Liver (tissue), 9 donors: Measurements from ENCODE around the gene KHDC3L. TPM values are rescaled to one million over a fixed set of nuclear protein-coding genes. Genes with fewer than 3 reads are reported as not detected.

Source experiments
- DNase-seq: peaks from one replicate; pipeline ENCODE4 v3.0.0-alpha.2; 2017; ENCODE audit warnings: low spot score
- H3K27ac ChIP-seq, 2 donors: one replicate each; pipeline ENCODE4 v1.7.0; 2013; ENCODE audit warnings: inconsistent platforms in 2 of 2, low read length in 2 of 2, control low read depth in 1 of 2, low read depth in 1 of 2, mild to moderate bottlenecking in 1 of 2
- H3K27me3 ChIP-seq, 4 donors: one replicate each; pipeline versions ENCODE4 v1.6.1 to v1.7.0; 2013; ENCODE audit warnings: low read length in 3 of 4, inconsistent platforms in 1 of 4, mild to moderate bottlenecking in 1 of 4, moderate library complexity in 1 of 4; ENCODE audit not compliant: control insufficient read depth in 4 of 4, insufficient read depth in 4 of 4
- H3K36me3 ChIP-seq, 4 donors: one replicate each; pipeline versions ENCODE4 v1.6.1 to v1.7.0; 2013; ENCODE audit warnings: low read length in 3 of 4, mild to moderate bottlenecking in 3 of 4, low read depth in 1 of 4, moderate library complexity in 1 of 4; ENCODE audit not compliant: control insufficient read depth in 4 of 4, insufficient read depth in 3 of 4
- H3K4me1 ChIP-seq, 4 donors: one replicate each; pipeline versions ENCODE4 v1.6.1 to v1.7.0; 2013; ENCODE audit warnings: low read length in 3 of 4, mild to moderate bottlenecking in 3 of 4, moderate library complexity in 1 of 4; ENCODE audit not compliant: control insufficient read depth in 4 of 4, insufficient read depth in 4 of 4
- H3K4me3 ChIP-seq, 3 donors: one replicate each; pipeline versions ENCODE4 v1.6.1 to v1.7.0; 2013; ENCODE audit warnings: low read length in 3 of 3, control low read depth in 1 of 3, low read depth in 1 of 3, mild to moderate bottlenecking in 1 of 3
- H3K9ac ChIP-seq, 2 donors: one replicate each; pipeline ENCODE4 v1.7.0; 2013; ENCODE audit warnings: low read length in 2 of 2, mild to moderate bottlenecking in 2 of 2, moderate library complexity in 2 of 2, control low read depth in 1 of 2, low read depth in 1 of 2
- H3K9me3 ChIP-seq, 4 donors: one replicate each; pipeline versions ENCODE4 v1.6.1 to v1.7.0; 2013; ENCODE audit warnings: low read length in 3 of 4; ENCODE audit not compliant: control insufficient read depth in 4 of 4
- EGR1 ChIP-seq, 2 donors: IDR thresholded peaks; 2 replicates each; pipeline ENCODE4 v1.6.1; 2016 to 2018; ENCODE audit warnings: antibody characterized with exemption in 2 of 2, low read depth in 2 of 2
- FOXA1 ChIP-seq: IDR thresholded peaks from 2 replicates; pipeline ENCODE4 v1.6.1; 2016; ENCODE audit warnings: antibody characterized with exemption
- FOXA2 ChIP-seq: IDR thresholded peaks from 2 replicates; pipeline ENCODE4 v1.6.1; 2016; ENCODE audit warnings: antibody characterized with exemption
- GABPA ChIP-seq, 2 donors: IDR thresholded peaks in 1 of 2; conservative IDR thresholded peaks in 1 of 2; 2 replicates each; pipeline ENCODE4 v1.6.1; 2016; ENCODE audit warnings: antibody characterized with exemption in 2 of 2, mild to moderate bottlenecking in 1 of 2, moderate library complexity in 1 of 2
- HNF4A ChIP-seq, 2 donors: conservative IDR thresholded peaks; 2 replicates each; pipeline ENCODE4 v1.6.1; 2016; ENCODE audit warnings: antibody characterized with exemption in 2 of 2, mild to moderate bottlenecking in 2 of 2
- HNF4G ChIP-seq: IDR thresholded peaks from 2 replicates; pipeline ENCODE4 v1.6.1; 2016; ENCODE audit warnings: antibody characterized with exemption
- JUND ChIP-seq, 2 donors: IDR thresholded peaks; 2 replicates each; pipeline ENCODE4 v1.6.1; 2016; ENCODE audit warnings: antibody characterized with exemption in 2 of 2
- MAX ChIP-seq: IDR thresholded peaks from 2 replicates; pipeline ENCODE4 v1.6.1; 2016; ENCODE audit warnings: antibody characterized with exemption
- NR2F2 ChIP-seq: IDR thresholded peaks from 2 replicates; pipeline ENCODE4 v1.6.1; 2016; ENCODE audit warnings: antibody characterized with exemption
- RAD21 ChIP-seq, 2 donors: IDR thresholded peaks; 2 replicates each; pipeline ENCODE4 v1.6.1; 2016; ENCODE audit warnings: antibody characterized with exemption in 2 of 2, mild to moderate bottlenecking in 2 of 2
- RXRA ChIP-seq, 2 donors: IDR thresholded peaks; 2 replicates each; pipeline ENCODE4 v1.6.1; 2017 to 2018; ENCODE audit warnings: antibody characterized with exemption in 2 of 2, mild to moderate bottlenecking in 1 of 2
- SP1 ChIP-seq: IDR thresholded peaks from 2 replicates; pipeline ENCODE4 v1.6.1; 2018; ENCODE audit warnings: antibody characterized with exemption, mild to moderate bottlenecking
- TAF1 ChIP-seq: conservative IDR thresholded peaks from 2 replicates; pipeline ENCODE4 v1.6.1; 2016; ENCODE audit warnings: antibody characterized with exemption, mild to moderate bottlenecking
- YY1 ChIP-seq: IDR thresholded peaks from 2 replicates; pipeline ENCODE4 v1.6.1; 2016; ENCODE audit warnings: antibody characterized with exemption, mild to moderate bottlenecking
- WGBS: extraction: QIAGEN DNeasy Blood & Tissue Kit; methylation state at CpG from one replicate; pipeline ENCODE4 v1.1.7; 2013; 5-methylcytosine and 5-hydroxymethylcytosine counted together
- polyA plus RNA-seq, 2 donors: library from polyadenylated mRNA; stranded (reverse) in 1 of 2; unstranded in 1 of 2; fragments of 200-250 nt in 1 of 2; fragments of >200 nt in 1 of 2; fragmentation: Nextera tagmentation in 1 of 2; extraction: Ambion mirVana in 1 of 2; gene quantifications; one replicate each; pipeline versions ENCODE4 v1.2.1 to v1.2.3, GENCODE V29; 2013 to 2015
- total RNA-seq, 2 donors: library from RNA; depleted of rRNA; stranded (reverse); fragments of >200 nt; gene quantifications; one replicate each; pipeline ENCODE4 v1.2.3, GENCODE V29; 2014
- TF ChIP-seq, protein P1 (sequence below): IDR thresholded peaks from 2 replicates; pipeline ENCODE4 v1.6.1; 2016; ENCODE audit warnings: antibody characterized with exemption
- TF ChIP-seq, protein P2 (sequence below): IDR thresholded peaks from 2 replicates; pipeline ENCODE4 v1.6.1; 2016; ENCODE audit warnings: antibody characterized with exemption
- TF ChIP-seq, protein P3 (sequence below): IDR thresholded peaks from 2 replicates; pipeline ENCODE4 v1.6.1; 2016; ENCODE audit warnings: antibody characterized with exemption, mild to moderate bottlenecking
- TF ChIP-seq, protein P4 (sequence below): fragments of 150-350 bp; IDR thresholded peaks from 2 replicates; pipeline ENCODE4 v1.5.1; 2017; ENCODE audit warnings: improper control_type of control experiment, low read depth, low read length; ENCODE audit not compliant: missing input control
- donor health status: healthy.
- donor health status: healthy.
- donor health status: healthy.
- donor health status: healthy.
- donor health status: healthy.

The KHDC3L gene
- total and polyA plus RNA-seq, 4 donors: not detected

GRCh38 chr6:73343164-73343563, 19.3 kb upstream of the KHDC3L start:
- H3K36me3 ChIP-seq: no peaks in the 10 kb centered on the region
- H3K9ac ChIP-seq: no peak overlapping the region
- no peaks in the 10 kb centered on the region for H3K4me1 ChIP-seq
- no peaks in the 10 kb centered on the region for H3K27me3 ChIP-seq
- no peaks in the 10 kb centered on the region for H3K9me3 ChIP-seq
- no peak for DNase-seq
- H3K27ac ChIP-seq: no peak overlapping the region
- TF ChIP-seq, protein P1, sequence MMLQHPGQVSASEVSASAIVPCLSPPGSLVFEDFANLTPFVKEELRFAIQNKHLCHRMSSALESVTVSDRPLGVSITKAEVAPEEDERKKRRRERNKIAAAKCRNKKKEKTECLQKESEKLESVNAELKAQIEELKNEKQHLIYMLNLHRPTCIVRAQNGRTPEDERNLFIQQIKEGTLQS: no peak
- TF ChIP-seq SP1: no peak
- H3K4me3 ChIP-seq: no peak overlapping the region

DNA sequence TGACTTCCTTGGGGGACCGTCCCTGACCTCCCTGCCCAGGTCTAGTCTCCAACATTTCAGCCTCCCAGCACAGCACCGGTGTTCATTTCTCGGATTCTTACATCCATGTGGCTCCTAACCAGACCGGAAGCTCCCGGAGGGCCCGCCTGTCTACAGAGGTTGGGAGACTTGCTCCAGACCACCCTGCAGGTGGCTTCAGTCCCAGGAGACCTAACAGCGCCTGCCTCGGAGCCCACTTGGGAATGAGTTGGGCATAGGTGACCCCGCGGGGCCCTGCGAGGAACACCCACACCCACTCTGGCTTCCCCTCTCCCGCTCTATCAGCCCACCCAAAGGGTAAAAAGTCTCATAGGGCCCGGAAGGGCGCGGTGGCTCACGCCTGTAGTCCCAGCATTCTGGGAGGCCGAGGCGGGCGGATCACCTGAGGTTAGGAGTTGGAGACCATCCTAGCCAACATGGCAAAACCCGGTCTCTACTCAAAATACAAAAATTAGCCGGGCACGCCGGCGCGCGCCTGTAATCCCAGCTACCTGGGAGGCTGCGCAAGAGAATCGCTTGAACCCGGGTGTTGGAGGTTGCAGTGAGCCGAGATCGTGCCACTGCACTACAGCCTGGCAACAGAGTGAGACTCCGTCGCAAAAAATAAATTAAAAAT, 13.8 kb upstream of the KHDC3L start:
- Histone ChIP-seq H3K4me3 (no peak overlapping the region), H3K27ac (no peak overlapping the region), H3K4me1 (no peaks in the 10 kb centered on the region), H3K9ac (no peak overlapping the region), H3K9me3 (no peaks in the 10 kb centered on the region), H3K27me3 (peaks cover 0 to 12% (median 2%) of the 10 kb centered on the region in 4 donors), H3K36me3 (no peaks in the 10 kb centered on the region)
- 47% methylated on average over 33 of the region's 33 CpGs for WGBS
- TF ChIP-seq JUND (IDR thresholded peaks at IDR 0.05): no peak
- TF ChIP-seq, protein P2, sequence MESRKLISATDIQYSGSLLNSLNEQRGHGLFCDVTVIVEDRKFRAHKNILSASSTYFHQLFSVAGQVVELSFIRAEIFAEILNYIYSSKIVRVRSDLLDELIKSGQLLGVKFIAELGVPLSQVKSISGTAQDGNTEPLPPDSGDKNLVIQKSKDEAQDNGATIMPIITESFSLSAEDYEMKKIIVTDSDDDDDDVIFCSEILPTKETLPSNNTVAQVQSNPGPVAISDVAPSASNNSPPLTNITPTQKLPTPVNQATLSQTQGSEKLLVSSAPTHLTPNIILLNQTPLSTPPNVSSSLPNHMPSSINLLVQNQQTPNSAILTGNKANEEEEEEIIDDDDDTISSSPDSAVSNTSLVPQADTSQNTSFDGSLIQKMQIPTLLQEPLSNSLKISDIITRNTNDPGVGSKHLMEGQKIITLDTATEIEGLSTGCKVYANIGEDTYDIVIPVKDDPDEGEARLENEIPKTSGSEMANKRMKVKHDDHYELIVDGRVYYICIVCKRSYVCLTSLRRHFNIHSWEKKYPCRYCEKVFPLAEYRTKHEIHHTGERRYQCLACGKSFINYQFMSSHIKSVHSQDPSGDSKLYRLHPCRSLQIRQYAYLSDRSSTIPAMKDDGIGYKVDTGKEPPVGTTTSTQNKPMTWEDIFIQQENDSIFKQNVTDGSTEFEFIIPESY: no peak
- no peak for TF ChIP-seq HNF4A (conservative IDR thresholded peaks at IDR 0.05)
- no peak for TF ChIP-seq EGR1 (IDR thresholded peaks at IDR 0.05; ENCODE audit: low read depth in 2 of 2)
- no peak for TF ChIP-seq FOXA1
- TF ChIP-seq RXRA (IDR thresholded peaks at IDR 0.05): no peak
- no peak for TF ChIP-seq HNF4G
- TF ChIP-seq, protein P1: no peak
- no peak for TF ChIP-seq FOXA2
- TF ChIP-seq SP1: no peak
- no peak for TF ChIP-seq GABPA (IDR thresholded peaks at IDR 0.05 in 1 of 2, conservative IDR thresholded peaks at IDR 0.05 in 1 of 2)
- TF ChIP-seq, protein P3, sequence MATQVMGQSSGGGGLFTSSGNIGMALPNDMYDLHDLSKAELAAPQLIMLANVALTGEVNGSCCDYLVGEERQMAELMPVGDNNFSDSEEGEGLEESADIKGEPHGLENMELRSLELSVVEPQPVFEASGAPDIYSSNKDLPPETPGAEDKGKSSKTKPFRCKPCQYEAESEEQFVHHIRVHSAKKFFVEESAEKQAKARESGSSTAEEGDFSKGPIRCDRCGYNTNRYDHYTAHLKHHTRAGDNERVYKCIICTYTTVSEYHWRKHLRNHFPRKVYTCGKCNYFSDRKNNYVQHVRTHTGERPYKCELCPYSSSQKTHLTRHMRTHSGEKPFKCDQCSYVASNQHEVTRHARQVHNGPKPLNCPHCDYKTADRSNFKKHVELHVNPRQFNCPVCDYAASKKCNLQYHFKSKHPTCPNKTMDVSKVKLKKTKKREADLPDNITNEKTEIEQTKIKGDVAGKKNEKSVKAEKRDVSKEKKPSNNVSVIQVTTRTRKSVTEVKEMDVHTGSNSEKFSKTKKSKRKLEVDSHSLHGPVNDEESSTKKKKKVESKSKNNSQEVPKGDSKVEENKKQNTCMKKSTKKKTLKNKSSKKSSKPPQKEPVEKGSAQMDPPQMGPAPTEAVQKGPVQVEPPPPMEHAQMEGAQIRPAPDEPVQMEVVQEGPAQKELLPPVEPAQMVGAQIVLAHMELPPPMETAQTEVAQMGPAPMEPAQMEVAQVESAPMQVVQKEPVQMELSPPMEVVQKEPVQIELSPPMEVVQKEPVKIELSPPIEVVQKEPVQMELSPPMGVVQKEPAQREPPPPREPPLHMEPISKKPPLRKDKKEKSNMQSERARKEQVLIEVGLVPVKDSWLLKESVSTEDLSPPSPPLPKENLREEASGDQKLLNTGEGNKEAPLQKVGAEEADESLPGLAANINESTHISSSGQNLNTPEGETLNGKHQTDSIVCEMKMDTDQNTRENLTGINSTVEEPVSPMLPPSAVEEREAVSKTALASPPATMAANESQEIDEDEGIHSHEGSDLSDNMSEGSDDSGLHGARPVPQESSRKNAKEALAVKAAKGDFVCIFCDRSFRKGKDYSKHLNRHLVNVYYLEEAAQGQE: no peak
- TF ChIP-seq RAD21 (IDR thresholded peaks at IDR 0.05): no peak
- no peak for TF ChIP-seq NR2F2
- no peak for TF ChIP-seq YY1
- no peak for TF ChIP-seq MAX
- TF ChIP-seq, protein P4, sequence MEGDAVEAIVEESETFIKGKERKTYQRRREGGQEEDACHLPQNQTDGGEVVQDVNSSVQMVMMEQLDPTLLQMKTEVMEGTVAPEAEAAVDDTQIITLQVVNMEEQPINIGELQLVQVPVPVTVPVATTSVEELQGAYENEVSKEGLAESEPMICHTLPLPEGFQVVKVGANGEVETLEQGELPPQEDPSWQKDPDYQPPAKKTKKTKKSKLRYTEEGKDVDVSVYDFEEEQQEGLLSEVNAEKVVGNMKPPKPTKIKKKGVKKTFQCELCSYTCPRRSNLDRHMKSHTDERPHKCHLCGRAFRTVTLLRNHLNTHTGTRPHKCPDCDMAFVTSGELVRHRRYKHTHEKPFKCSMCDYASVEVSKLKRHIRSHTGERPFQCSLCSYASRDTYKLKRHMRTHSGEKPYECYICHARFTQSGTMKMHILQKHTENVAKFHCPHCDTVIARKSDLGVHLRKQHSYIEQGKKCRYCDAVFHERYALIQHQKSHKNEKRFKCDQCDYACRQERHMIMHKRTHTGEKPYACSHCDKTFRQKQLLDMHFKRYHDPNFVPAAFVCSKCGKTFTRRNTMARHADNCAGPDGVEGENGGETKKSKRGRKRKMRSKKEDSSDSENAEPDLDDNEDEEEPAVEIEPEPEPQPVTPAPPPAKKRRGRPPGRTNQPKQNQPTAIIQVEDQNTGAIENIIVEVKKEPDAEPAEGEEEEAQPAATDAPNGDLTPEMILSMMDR: no peak
- TF ChIP-seq TAF1: no peak
- no peak for DNase-seq
